ENCODE data around the gene PLCXD3. TPM values are rescaled to one million over a fixed set of nuclear protein-coding genes. Genes with fewer than 3 reads are reported as not detected.
"Not testable (repeated sequence)": the region's sequence is repeated elsewhere in the genome, so short reads cannot be mapped to it uniquely, and the experiment has no call there.

PLCXD3 gene
- total RNA-seq, 1 experiment from 2014 or later = 5.0 TPM

GRCh38 chr5:41482715-41483114, 27.7 kb downstream of the PLCXD3 start:
- Histone ChIP-seq H3K9me3 (ENCODE audit: low read length) (no peaks in the 10 kb centered on the region), H4K20me1 (ENCODE audit: low read length) (no peaks in the 10 kb centered on the region), H3K36me3 (ENCODE audit: low read depth, low read length) (no peaks in the 10 kb centered on the region), H3K9me2 (replicated peaks; ENCODE audit: low read length) (no peaks in the 10 kb centered on the region), H3K4me2 (ENCODE audit: low read length) (no peak overlapping the region), H3K4me1 (ENCODE audit: insufficient read depth, low read length) (no peaks in the 10 kb centered on the region), H2AFZ (ENCODE audit: low read length) (no peak overlapping the region), H3K27me3 (ENCODE audit: low read length) (no peaks in the 10 kb centered on the region), H3F3A (ENCODE audit: low read length, unreplicated experiment) (no peaks in the 10 kb centered on the region), H3K27ac (ENCODE audit: low read length) (no peak overlapping the region), H3K79me2 (ENCODE audit: low read length) (no peaks in the 10 kb centered on the region), H3K4me3 (ENCODE audit: low read length) (no peak overlapping the region), H3K9ac (ENCODE audit: low read length) (no peak overlapping the region)
- BruUV-seq (replicated peaks) = no TSS peak
- intact Hi-C loops (cut with micrococcal nuclease) = no loop called here
- DNase-seq (no peak), ATAC-seq (no peak)
- ChIA-PET CTCF (no interaction called here), POLR2A (ENCODE audit: unreplicated experiment) (no interaction called here)
- no peak for TF ChIP-seq CTCF (conservative IDR thresholded peaks at IDR 0.05; ENCODE audit: low read depth, low read length)
- no peak for TF ChIP-seq EZH2 (IDR thresholded peaks at IDR 0.05; ENCODE audit: low read length, unreplicated experiment)
- TF ChIP-seq EZH2phosphoT487 (IDR thresholded peaks at IDR 0.05; ENCODE audit: borderline replicate concordance, low read length) = no peak

GRCh38 chr5:41482173-41482572, 28.2 kb downstream of the PLCXD3 start:
- POLR2A ChIA-PET (ENCODE audit: unreplicated experiment) = no interaction called here
- intact Hi-C loops (cut with micrococcal nuclease) = no loop called here
- no peak for DNase-seq

GRCh38 chr5:41471571-41472208, 38.7 kb downstream of the PLCXD3 start:
- H3K79me2 ChIP-seq (ENCODE audit: low read length); H3K27me3 ChIP-seq (ENCODE audit: low read length); H3K9ac ChIP-seq (ENCODE audit: low read length); intact Hi-C loops (cut with micrococcal nuclease); H3K4me1 ChIP-seq (ENCODE audit: insufficient read depth, low read length); H3K9me2 ChIP-seq (replicated peaks; ENCODE audit: low read length); H4K20me1 ChIP-seq (ENCODE audit: low read length); ATAC-seq; BruUV-seq (replicated peaks); H3K4me3 ChIP-seq (ENCODE audit: low read length); CTCF ChIA-PET; H3K27ac ChIP-seq (ENCODE audit: low read length); H3F3A ChIP-seq (ENCODE audit: low read length, unreplicated experiment); DNase-seq; H2AFZ ChIP-seq (ENCODE audit: low read length); H3K4me2 ChIP-seq (ENCODE audit: low read length); H3K36me3 ChIP-seq (ENCODE audit: low read depth, low read length); POLR2A ChIA-PET (ENCODE audit: unreplicated experiment): not testable (repeated sequence)
- H3K9me3 ChIP-seq (ENCODE audit: low read length) = peaks cover 12% of the 10 kb centered on the region; the same call in 1 of the 2 replicates

More at GRCh38 chr5:41482173-41482572, 28.2 kb downstream of the PLCXD3 start:
- ATAC-seq = no peak
- no peaks in the 10 kb centered on the region for H3K9me2 ChIP-seq (replicated peaks; ENCODE audit: low read length)
- H4K20me1 ChIP-seq (ENCODE audit: low read length) = no peaks in the 10 kb centered on the region
- H3K4me1 ChIP-seq (ENCODE audit: insufficient read depth, low read length) = no peaks in the 10 kb centered on the region
- no peaks in the 10 kb centered on the region for H3F3A ChIP-seq (ENCODE audit: low read length, unreplicated experiment)
- CTCF ChIA-PET = no interaction called here
- H2AFZ ChIP-seq (ENCODE audit: low read length) = no peak overlapping the region
- no peak overlapping the region for H3K4me3 ChIP-seq (ENCODE audit: low read length)
- H3K79me2 ChIP-seq (ENCODE audit: low read length) = no peaks in the 10 kb centered on the region
- no TSS peak for BruUV-seq (replicated peaks)
- H3K9me3 ChIP-seq (ENCODE audit: low read length) = no peaks in the 10 kb centered on the region
- H3K9ac ChIP-seq (ENCODE audit: low read length) = no peak overlapping the region
- no peaks in the 10 kb centered on the region for H3K27me3 ChIP-seq (ENCODE audit: low read length)
- H3K4me2 ChIP-seq (ENCODE audit: low read length) = no peak overlapping the region
- H3K27ac ChIP-seq (ENCODE audit: low read length) = no peak overlapping the region
- no peaks in the 10 kb centered on the region for H3K36me3 ChIP-seq (ENCODE audit: low read depth, low read length)
- TF ChIP-seq EZH2phosphoT487 (IDR thresholded peaks at IDR 0.05; ENCODE audit: borderline replicate concordance, low read length) = no peak
- no peak for TF ChIP-seq CTCF (conservative IDR thresholded peaks at IDR 0.05; ENCODE audit: low read depth, low read length)
- no peak for TF ChIP-seq EZH2 (IDR thresholded peaks at IDR 0.05; ENCODE audit: low read length, unreplicated experiment)
